Activated CD8-positive, alpha-beta T cell treated with anti-CD3 and anti-CD28 coated beads for 36 hours (primary cell): ENCODE measurements around the gene RAB37. TPM values are rescaled to one million over a fixed set of nuclear protein-coding genes. Genes with fewer than 3 reads are reported as not detected.

Experiments used
- ATAC-seq: fragments of 200-7000 bp; cut with Tn5 transposase; one replicate; pipeline ENCODE4 v1.10.0; 2021; ENCODE audit warnings: mild to moderate bottlenecking, moderate library complexity
- CTCF ChIA-PET: fragments of 350-600 bp; sonication (Branson Sonifier 250); formaldehyde crosslinking; loops from one replicate; lab custom pipeline; 2021; ENCODE audit warnings: antibody characterized with exemption; lab: Charles Lee
- POLR2A ChIA-PET: fragments of 350-600 bp; sonication (Branson Sonifier 250); formaldehyde crosslinking; loops from one replicate; lab custom pipeline; 2021; ENCODE audit warnings: antibody characterized with exemption; lab: Charles Lee
- DNase-seq: peaks from one replicate; pipeline ENCODE4 v3.0.0-alpha.2; 2020
- H3K27ac Mint-ChIP-seq: one replicate; pipeline ENCODE4 v1.8.0; 2021; ENCODE audit warnings: mild to moderate bottlenecking, mixed read lengths
- H3K27me3 Mint-ChIP-seq: one replicate; pipeline ENCODE4 v1.8.0; 2021; ENCODE audit warnings: mixed read lengths
- H3K36me3 Mint-ChIP-seq: one replicate; pipeline ENCODE4 v1.8.0; 2021; ENCODE audit warnings: low read depth, mixed read lengths
- H3K4me1 Mint-ChIP-seq: one replicate; pipeline ENCODE4 v1.8.0; 2021; ENCODE audit warnings: low read depth, mixed read lengths
- H3K4me3 Mint-ChIP-seq: one replicate; pipeline ENCODE4 v1.8.0; 2021; ENCODE audit warnings: mild to moderate bottlenecking, moderate library complexity, mixed read lengths
- H3K9me3 Mint-ChIP-seq: one replicate; pipeline ENCODE4 v1.8.0; 2021; ENCODE audit warnings: mixed read lengths
- intact Hi-C: fragments of 100-400 bp; cut with micrococcal nuclease; formaldehyde crosslinking; loops from one replicate; pipeline ENCODE4 v1.10.0; 2022
- total RNA-seq, 2 experiments: library from RNA; stranded (reverse); gene quantifications; one replicate each; pipeline ENCODE4 v1.2.3, GENCODE V29; 2021
- TF ChIP-seq, protein P1 (sequence below): fragments of 200-600 bp; IDR thresholded peaks from one replicate; pipeline ENCODE4 v1.8.0; 2022; ENCODE audit warnings: antibody characterized with exemption, mild to moderate bottlenecking

Gene RAB37
- total RNA-seq, 2 experiments from 2014 or later: 6.6 to 6.7 TPM

DNA sequence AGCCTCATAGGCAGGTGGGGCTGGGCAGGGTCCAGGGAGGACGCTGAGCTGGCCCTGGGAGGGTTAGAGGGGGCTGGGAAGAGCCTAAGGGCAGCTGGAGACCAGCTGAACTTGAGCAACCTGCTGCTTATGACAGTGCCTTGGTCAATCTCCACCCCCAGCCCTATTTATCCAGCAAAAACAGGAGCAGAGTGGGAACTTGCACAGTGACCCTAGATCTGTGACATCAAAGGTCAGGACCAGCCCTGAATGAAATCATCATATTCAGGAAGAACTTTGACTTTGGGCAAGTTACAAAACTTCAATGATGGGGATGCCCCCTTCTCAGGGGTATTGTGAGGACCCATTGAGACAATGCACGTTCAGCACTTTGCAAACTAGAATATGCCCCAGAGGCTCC, 33.7 kb upstream of the RAB37 start:
- ChIA-PET CTCF (interaction anchor here (0.7 to 1.1 kb wide), 2 partner anchors 35 to 46 kb away, joined by 3 to 5 read pairs; no protein-coding TSS in a partner anchor), POLR2A (no interaction called here)
- Mint-ChIP-seq H3K36me3 (no peaks in the 10 kb centered on the region), H3K4me3 (no peak overlapping the region), H3K27me3 (no peaks in the 10 kb centered on the region), H3K27ac (no peak overlapping the region), H3K4me1 (no peaks in the 10 kb centered on the region), H3K9me3 (no peaks in the 10 kb centered on the region)
- intact Hi-C loops: no loop called here
- TF ChIP-seq, protein P1, sequence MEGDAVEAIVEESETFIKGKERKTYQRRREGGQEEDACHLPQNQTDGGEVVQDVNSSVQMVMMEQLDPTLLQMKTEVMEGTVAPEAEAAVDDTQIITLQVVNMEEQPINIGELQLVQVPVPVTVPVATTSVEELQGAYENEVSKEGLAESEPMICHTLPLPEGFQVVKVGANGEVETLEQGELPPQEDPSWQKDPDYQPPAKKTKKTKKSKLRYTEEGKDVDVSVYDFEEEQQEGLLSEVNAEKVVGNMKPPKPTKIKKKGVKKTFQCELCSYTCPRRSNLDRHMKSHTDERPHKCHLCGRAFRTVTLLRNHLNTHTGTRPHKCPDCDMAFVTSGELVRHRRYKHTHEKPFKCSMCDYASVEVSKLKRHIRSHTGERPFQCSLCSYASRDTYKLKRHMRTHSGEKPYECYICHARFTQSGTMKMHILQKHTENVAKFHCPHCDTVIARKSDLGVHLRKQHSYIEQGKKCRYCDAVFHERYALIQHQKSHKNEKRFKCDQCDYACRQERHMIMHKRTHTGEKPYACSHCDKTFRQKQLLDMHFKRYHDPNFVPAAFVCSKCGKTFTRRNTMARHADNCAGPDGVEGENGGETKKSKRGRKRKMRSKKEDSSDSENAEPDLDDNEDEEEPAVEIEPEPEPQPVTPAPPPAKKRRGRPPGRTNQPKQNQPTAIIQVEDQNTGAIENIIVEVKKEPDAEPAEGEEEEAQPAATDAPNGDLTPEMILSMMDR: no peak
- ATAC-seq: no peak
- no peak for DNase-seq

DNA sequence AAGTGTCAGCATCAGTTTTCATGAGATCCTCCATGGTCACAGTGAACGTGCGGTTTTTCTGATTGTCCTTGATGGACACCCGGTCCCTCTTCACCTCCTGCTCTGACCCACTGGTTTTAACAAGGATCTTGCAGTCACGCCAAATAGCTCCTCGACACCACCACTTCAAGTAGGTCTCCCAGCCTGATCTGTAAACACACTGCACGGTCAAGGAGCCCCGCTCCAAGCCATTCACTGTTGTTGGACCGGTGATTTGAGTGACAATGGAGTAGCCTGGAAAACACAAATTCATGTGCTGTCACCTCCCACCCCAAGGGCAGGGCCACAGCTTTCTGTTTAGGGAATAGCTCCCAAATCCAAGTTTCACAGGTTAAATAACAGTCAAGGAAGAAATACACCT, 32.5 kb upstream of the RAB37 start:
- Mint-ChIP-seq H3K9me3 (no peaks in the 10 kb centered on the region), H3K4me1 (no peaks in the 10 kb centered on the region), H3K27ac (no peak overlapping the region), H3K36me3 (no peaks in the 10 kb centered on the region), H3K4me3 (no peak overlapping the region), H3K27me3 (no peaks in the 10 kb centered on the region)
- DNase-seq (no peak), ATAC-seq (no peak)
- ChIA-PET CTCF (interaction anchor here (1.1 kb wide), 1 partner anchor 48 kb away, joined by 4 read pairs; no protein-coding TSS in a partner anchor), POLR2A (no interaction called here)
- TF ChIP-seq, protein P1: no peak
- intact Hi-C loops: no loop called here

DNA sequence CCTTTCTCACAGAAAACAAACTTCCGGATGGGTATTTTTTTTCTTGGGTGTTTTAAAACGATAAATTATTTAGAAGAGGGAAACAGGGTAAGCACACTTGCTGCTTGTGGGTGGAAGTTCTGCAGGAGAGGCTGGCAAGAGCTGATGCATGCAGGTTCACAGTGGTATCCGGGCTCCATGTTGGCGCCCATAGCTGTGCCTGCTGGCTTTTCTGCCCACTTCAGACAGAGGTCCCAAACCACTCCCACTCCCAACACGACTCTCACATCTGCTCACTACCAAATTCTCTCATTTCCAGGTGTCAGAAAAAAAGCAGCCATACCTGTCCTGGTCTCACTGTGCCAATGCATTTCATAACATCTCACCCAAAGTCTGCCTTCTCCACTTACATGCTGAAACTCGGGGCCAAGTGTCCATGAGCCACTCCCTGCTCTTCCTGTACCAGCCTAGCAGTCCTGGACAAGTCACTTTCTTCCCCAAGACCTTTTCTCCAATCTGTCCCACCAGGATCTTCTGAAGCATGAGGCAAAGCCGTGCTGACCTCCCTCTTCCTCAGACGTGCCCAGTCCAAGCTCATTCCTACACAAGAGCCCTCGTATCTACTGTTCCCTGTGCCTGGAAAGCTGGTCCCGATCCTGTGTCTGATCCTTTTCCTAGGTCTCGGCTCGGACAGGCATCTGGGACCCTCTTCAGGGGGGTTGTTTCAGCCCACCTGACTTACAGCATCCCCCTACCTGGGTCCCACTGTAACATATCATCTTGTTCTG, 25.8 kb upstream of the RAB37 start:
- DNase-seq: no peak
- ChIA-PET POLR2A (no interaction called here), CTCF (interaction anchor here (0.6 to 1.1 kb wide), 3 partner anchors 15 to 81 kb away, joined by 3 read pairs; no protein-coding TSS in a partner anchor)
- no peak for ATAC-seq
- Mint-ChIP-seq H3K9me3 (no peaks in the 10 kb centered on the region), H3K4me1 (peaks cover 9% of the 10 kb centered on the region), H3K27ac (no peak overlapping the region), H3K27me3 (peaks cover 10% of the 10 kb centered on the region), H3K4me3 (no peak overlapping the region), H3K36me3 (no peaks in the 10 kb centered on the region)
- TF ChIP-seq, protein P1: no peak
- intact Hi-C loops: no loop called here

GRCh38 chr17:74712301-74712700, 24.8 kb upstream of the RAB37 start:
- peaks cover 9% of the 10 kb centered on the region for H3K4me1 Mint-ChIP-seq
- H3K36me3 Mint-ChIP-seq: no peaks in the 10 kb centered on the region
- no peak overlapping the region for H3K27ac Mint-ChIP-seq
- no peak for DNase-seq
- H3K27me3 Mint-ChIP-seq: peaks cover 10% of the 10 kb centered on the region
- TF ChIP-seq, protein P1: no peak
- CTCF ChIA-PET: no interaction called here
- POLR2A ChIA-PET: no interaction called here
- ATAC-seq: no peak
- H3K4me3 Mint-ChIP-seq: no peak overlapping the region
- intact Hi-C loops: no loop called here
- no peaks in the 10 kb centered on the region for H3K9me3 Mint-ChIP-seq

GRCh38 chr17:74712756-74713155, 24.3 kb upstream of the RAB37 start, which contains the start of gene CD300LF:
CD300LF (minus strand) TSS chr17:74712923; CDS start chr17:74712866, 57 bp downstream.
- no peak for DNase-seq
- Mint-ChIP-seq H3K9me3 (no peaks in the 10 kb centered on the region), H3K27ac (no peak within 1 kb of the TSS), H3K36me3 (no peaks in the 10 kb centered on the region), H3K27me3 (peaks cover 10% of the 10 kb centered on the region), H3K4me3 (no peak within 1 kb of the TSS), H3K4me1 (peaks cover 9% of the 10 kb centered on the region)
- POLR2A ChIA-PET: no interaction called here
- CTCF ChIA-PET: no interaction called here
- intact Hi-C loops: no loop called here
- TF ChIP-seq, protein P1: no peak
- no peak for ATAC-seq
